Heart right ventricle (tissue), 16 donors: ENCODE data around the gene SMPDL3B. TPM values are rescaled to one million over a fixed set of nuclear protein-coding genes. Genes with fewer than 3 reads are reported as not detected.

Source experiments
- ATAC-seq, 8 donors: fragments of 200-7000 bp; cut with Tn5 transposase; one replicate each; pipeline ENCODE4 v1.9.1; 2020; ENCODE audit warnings: mild to moderate bottlenecking in 8 of 8, moderate library complexity in 8 of 8, moderate number of reproducible peaks in 1 of 8
- DNase-seq, 2 donors: peaks; one replicate each; pipeline ENCODE4 v3.0.0-alpha.2; 2020
- H3K27ac ChIP-seq, 10 donors: fragments of 200-600 bp; sonication (generic) in 2 of 10; one replicate each; pipeline versions ENCODE4 v1.5.0 to v1.8.0; 2020 to 2022; ENCODE audit warnings: mild to moderate bottlenecking in 3 of 10
- H3K27me3 ChIP-seq, 7 donors: fragments of 200-600 bp; one replicate each; pipeline ENCODE4 v1.8.0; 2021 to 2022; ENCODE audit warnings: mild to moderate bottlenecking in 2 of 7
- H3K36me3 ChIP-seq, 9 donors: fragments of 200-600 bp; sonication (generic) in 1 of 9; one replicate each; pipeline versions ENCODE4 v1.5.0 to v1.8.0; 2020 to 2022; ENCODE audit warnings: mild to moderate bottlenecking in 2 of 9
- H3K4me1 ChIP-seq, 9 donors: fragments of 200-600 bp; sonication (generic) in 1 of 9; one replicate each; pipeline versions ENCODE4 v1.5.0 to v1.8.0; 2020 to 2022; ENCODE audit warnings: mild to moderate bottlenecking in 4 of 9
- H3K4me3 ChIP-seq, 10 donors: fragments of 200-600 bp; sonication (generic) in 2 of 10; one replicate each; pipeline versions ENCODE4 v1.5.0 to v1.8.0; 2020 to 2022; ENCODE audit warnings: mild to moderate bottlenecking in 7 of 10, moderate library complexity in 2 of 10
- H3K9me3 ChIP-seq, 11 donors: fragments of 200-600 bp in 10 of 11; sonication (generic) in 2 of 11; one replicate each; pipeline versions ENCODE4 v1.5.0 to v1.8.0; 2013 to 2022; ENCODE audit warnings: mild to moderate bottlenecking in 2 of 11, control low read depth in 1 of 11, moderate library complexity in 1 of 11
- WGBS, 2 donors: extraction: QIAGEN DNeasy Blood & Tissue Kit; methylation state at CpG; one replicate each; pipeline ENCODE4 v1.1.7; 2013; ENCODE audit warnings: inconsistent platforms in 1 of 2; 5-methylcytosine and 5-hydroxymethylcytosine counted together
- intact Hi-C, 10 donors: fragments of 100-400 bp; cut with DNase I; formaldehyde crosslinking; loops; one replicate each; pipeline versions ENCODE4 v1.11.1 to v1.14.2; 2022
- polyA plus RNA-seq, 2 donors: library from polyadenylated mRNA; stranded (reverse); fragments of 200-250 nt; gene quantifications; one replicate each; pipeline ENCODE4 v1.2.3, GENCODE V29; 2013
- total RNA-seq, 10 donors: library from RNA; stranded (reverse); fragmentation: NEBNext Ultra II Directional in 3 of 10; extraction: Animal tissue kit (Norgen Biotek cat#: 25700) in 3 of 10; gene quantifications; one replicate each; pipeline versions ENCODE4 v1.2.1 to v1.2.4, GENCODE V29; 2021 to 2023
- TF ChIP-seq, protein P1 (sequence below), 9 donors: fragments of 200-600 bp; sonication (generic) in 2 of 9; IDR thresholded peaks; one replicate each; pipeline versions ENCODE4 v1.5.0 to v1.8.0; 2021 to 2022; ENCODE audit warnings: antibody characterized with exemption in 9 of 9, mild to moderate bottlenecking in 5 of 9, moderate library complexity in 1 of 9
- donor health status: Arrhythmogenic right ventricular cardiomyopathy.
- donor health status: ischemic (EF 13 %, LVEDD 7.1; RV severe dilation, severe dysfunction).
- donor health status: healthy with polysubstance abuse.
- donor health status: DM: no; HTN: yes; CAD: no.
- donor health status: DM: no; HTN: no; CAD: no.
- donor health status: ischemic (EF 25% LVEDD 6.9; RV normal size, moderate dysfunction).
- donor health status: ischemic (EF 25% LVEDD 5.7; RV mildly dilated, moderate dysfunction).
- donor health status: healthy.
- donor health status: DM: yes; HTN: yes; CAD: no.
- donor health status: Ischemic cardiomyopathy.
- donor health status: ischemic (EF 35%, LVEDD 5.7; RV mildly dilated, moderate dysfunction).
- donor health status: nonischemic (EF 11% LVEDD 7.7; RV severe dilation, severe dysfunction).
- donor health status: DM: yes; HTN: yes; CAD: no.
- donor health status: PGD.
- donor health status: ischemic (EF 29% LVEDD 5.4; RV normal size, mild dysfunction).
- donor health status: nonischemic (EF 23%, LVEDD 6.1; RV moderate dilation, normal function).

Gene SMPDL3B
- total and polyA plus RNA-seq, 12 donors: 0.04 to 0.83 (median 0.50) TPM; not detected in 8

DNA sequence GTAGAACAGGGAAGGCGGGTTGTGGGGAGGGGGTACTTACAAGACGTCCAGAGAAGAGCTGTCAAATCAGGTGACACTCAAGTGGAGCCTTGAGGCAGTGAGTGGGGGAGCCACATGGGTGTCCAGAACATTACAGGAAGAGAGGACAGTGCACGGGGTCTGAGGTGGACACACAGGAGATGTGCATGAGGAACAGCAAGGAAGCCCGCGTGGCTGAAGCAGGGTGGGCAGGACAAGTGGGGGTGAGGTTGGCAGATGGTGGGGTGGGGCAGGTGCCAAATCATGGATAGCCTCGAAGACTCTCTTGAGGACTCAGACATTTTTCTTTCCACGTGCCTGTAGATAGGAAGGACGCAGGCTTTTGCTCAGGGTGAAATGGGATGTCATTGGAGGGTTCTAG lies 921 bp downstream of the SMPDL3B start:
- H3K27ac ChIP-seq: no peak overlapping the region
- no peak overlapping the region for H3K4me3 ChIP-seq
- TF ChIP-seq, protein P1, sequence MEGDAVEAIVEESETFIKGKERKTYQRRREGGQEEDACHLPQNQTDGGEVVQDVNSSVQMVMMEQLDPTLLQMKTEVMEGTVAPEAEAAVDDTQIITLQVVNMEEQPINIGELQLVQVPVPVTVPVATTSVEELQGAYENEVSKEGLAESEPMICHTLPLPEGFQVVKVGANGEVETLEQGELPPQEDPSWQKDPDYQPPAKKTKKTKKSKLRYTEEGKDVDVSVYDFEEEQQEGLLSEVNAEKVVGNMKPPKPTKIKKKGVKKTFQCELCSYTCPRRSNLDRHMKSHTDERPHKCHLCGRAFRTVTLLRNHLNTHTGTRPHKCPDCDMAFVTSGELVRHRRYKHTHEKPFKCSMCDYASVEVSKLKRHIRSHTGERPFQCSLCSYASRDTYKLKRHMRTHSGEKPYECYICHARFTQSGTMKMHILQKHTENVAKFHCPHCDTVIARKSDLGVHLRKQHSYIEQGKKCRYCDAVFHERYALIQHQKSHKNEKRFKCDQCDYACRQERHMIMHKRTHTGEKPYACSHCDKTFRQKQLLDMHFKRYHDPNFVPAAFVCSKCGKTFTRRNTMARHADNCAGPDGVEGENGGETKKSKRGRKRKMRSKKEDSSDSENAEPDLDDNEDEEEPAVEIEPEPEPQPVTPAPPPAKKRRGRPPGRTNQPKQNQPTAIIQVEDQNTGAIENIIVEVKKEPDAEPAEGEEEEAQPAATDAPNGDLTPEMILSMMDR (IDR thresholded peaks at IDR 0.05): no peak
- intact Hi-C loops: no loop called here
- H3K27me3 ChIP-seq: peaks cover 0 to 25% (median 14%) of the 10 kb centered on the region in 7 donors
- DNase-seq: no peak
- no peak for ATAC-seq
- no peaks in the 10 kb centered on the region for H3K36me3 ChIP-seq
- no peaks in the 10 kb centered on the region for H3K9me3 ChIP-seq
- WGBS, 2 donors: 57 to 58% methylated on average over 8 of the region's 8 CpGs
- peaks cover 0 to 19% (median 6%) of the 10 kb centered on the region in 9 donors for H3K4me1 ChIP-seq

DNA sequence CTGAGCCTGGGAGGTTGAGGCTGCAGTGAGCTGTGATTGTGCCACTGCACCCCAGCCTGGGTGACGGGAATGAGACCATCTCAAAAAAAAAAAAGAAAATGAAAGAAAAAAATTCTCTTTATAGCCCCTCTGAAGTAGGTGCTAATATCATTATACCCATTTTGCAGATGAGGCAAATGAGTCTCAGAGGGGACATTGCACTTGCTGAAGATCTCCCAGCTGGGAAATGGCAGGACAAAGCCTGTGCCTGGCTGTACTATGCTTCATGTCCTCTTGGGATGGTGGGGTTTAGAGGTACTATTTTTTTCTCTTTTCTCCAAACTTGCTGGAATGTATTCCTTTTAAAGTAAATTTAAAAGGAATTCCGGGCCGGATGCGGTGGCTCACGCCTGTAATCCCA lies 1.6 kb downstream of the SMPDL3B start:
- Histone ChIP-seq H3K4me1 (peaks cover 0 to 19% (median 6%) of the 10 kb centered on the region in 9 donors), H3K4me3 (no peak overlapping the region), H3K27me3 (peaks cover 0 to 25% (median 14%) of the 10 kb centered on the region in 7 donors), H3K27ac (no peak overlapping the region), H3K9me3 (no peaks in the 10 kb centered on the region), H3K36me3 (no peaks in the 10 kb centered on the region)
- intact Hi-C loops: no loop called here
- ATAC-seq (no peak), DNase-seq (no peak)
- WGBS, 2 donors: 82 to 94% methylated on average over 5 of the region's 5 CpGs
- TF ChIP-seq, protein P1 (IDR thresholded peaks at IDR 0.05): no peak

GRCh38 chr1:27937524-27937836 lies 2.7 kb downstream of the SMPDL3B start:
- DNase-seq (no peak), ATAC-seq (no peak)
- H3K27me3 ChIP-seq: peaks cover 0 to 25% (median 14%) of the 10 kb centered on the region in 7 donors
- H3K9me3 ChIP-seq: no peaks in the 10 kb centered on the region
- H3K4me3 ChIP-seq: no peak overlapping the region
- H3K4me1 ChIP-seq: peaks cover 0 to 11% (median 6%) of the 10 kb centered on the region in 9 donors
- no peak overlapping the region for H3K27ac ChIP-seq
- no peaks in the 10 kb centered on the region for H3K36me3 ChIP-seq
- intact Hi-C loops: no loop called here
- WGBS, 2 donors: 81 to 82% methylated on average over 1 of the region's 1 CpG
- TF ChIP-seq, protein P1 (IDR thresholded peaks at IDR 0.05): no peak

- ATAC-seq (no peak), DNase-seq (no peak)
- Histone ChIP-seq H3K27ac (no peak overlapping the region), H3K4me3 (no peak overlapping the region), H3K27me3 (peaks cover 0 to 20% (median 9%) of the 10 kb centered on the region in 7 donors), H3K36me3 (no peaks in the 10 kb centered on the region), H3K9me3 (no peaks in the 10 kb centered on the region), H3K4me1 (peaks cover 0 to 20% (median 12%) of the 10 kb centered on the region in 9 donors)
- intact Hi-C loops: no loop called here
- 95% methylated on average over 4 of the region's 4 CpGs for WGBS, 2 donors
- TF ChIP-seq, protein P1 (IDR thresholded peaks at IDR 0.05): no peak
Observed at GRCh38 chr1:27938488-27938887, 3.7 kb downstream of the SMPDL3B start.
